ENCODE data around the gene ACOT7. TPM values are rescaled to one million over a fixed set of nuclear protein-coding genes. Genes with fewer than 3 reads are reported as not detected.

Gene ACOT7
- total RNA-seq, 2 experiments from 2014 or later: 5.3 to 5.4 TPM

DNA sequence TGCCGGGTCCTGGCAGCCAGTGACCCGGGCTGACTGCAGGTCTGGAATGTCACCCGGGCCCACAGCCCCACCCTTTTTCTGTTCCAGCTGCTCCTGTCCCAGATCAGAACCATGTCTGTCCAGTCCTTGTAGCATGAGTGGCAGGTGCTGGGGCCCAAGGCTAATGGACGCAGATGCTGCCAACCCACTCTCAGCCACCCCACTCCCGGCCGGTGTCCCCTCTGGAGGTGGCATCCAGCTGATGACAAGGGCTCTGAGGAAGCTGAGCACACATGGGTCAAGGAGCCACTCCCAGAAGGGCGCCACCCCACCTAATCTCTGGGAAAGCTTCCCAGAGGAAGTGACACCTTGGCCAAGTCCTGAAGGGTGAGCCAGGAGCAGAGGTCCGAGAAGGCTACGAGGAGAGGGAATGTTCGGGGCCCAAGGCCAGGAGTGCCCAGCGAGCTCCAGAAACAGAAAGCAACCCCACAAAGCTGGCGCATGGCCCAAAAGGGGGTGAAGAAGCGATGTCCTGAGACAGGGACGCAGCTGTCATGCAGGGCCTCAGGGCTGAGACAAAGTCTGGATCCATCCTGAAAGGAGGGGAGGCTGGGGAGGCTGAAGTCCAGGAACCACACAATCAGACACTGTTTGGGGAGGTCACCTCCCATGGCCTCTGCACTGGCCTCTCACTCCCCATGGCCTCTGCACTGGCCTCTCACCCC lies 39.5 kb downstream of the ACOT7 start:
- H3K27me3 Mint-ChIP-seq: no peaks in the 10 kb centered on the region
- no peak overlapping the region for H3K27ac Mint-ChIP-seq
- Histone ChIP-seq H3K27ac (ENCODE audit: low read depth in 1 of 2, low read length in 2 of 2) (no peak overlapping the region), H3K4me1 (ENCODE audit: insufficient read depth, low read length) (peaks cover 27% of the 10 kb centered on the region), H3K36me3 (ENCODE audit: insufficient read depth, low read length) (no peaks in the 10 kb centered on the region), H3K27me3 (ENCODE audit: control insufficient read depth in 1 of 2, insufficient read depth in 2 of 2, low read length in 2 of 2) (no peaks in the 10 kb centered on the region), H3K9me3 (ENCODE audit: control insufficient read depth in 1 of 2, insufficient read depth in 1 of 2, low read length in 2 of 2) (no peaks in the 10 kb centered on the region), H3K4me3 (ENCODE audit: low read length) (no peak overlapping the region)
- ChIA-PET CTCF (no interaction called here), POLR2A (no interaction called here)
- peak overlapping the region; percentile 25 for H3K4me3 Mint-ChIP-seq
- DNase-seq (peak in 1 of 14 experiments; percentile 6), ATAC-seq (ENCODE audit: poor library complexity) (no peak)
- H3K4me1 Mint-ChIP-seq (ENCODE audit: low read depth): peaks cover 38% of the 10 kb centered on the region
- TF ChIP-seq, protein P1, sequence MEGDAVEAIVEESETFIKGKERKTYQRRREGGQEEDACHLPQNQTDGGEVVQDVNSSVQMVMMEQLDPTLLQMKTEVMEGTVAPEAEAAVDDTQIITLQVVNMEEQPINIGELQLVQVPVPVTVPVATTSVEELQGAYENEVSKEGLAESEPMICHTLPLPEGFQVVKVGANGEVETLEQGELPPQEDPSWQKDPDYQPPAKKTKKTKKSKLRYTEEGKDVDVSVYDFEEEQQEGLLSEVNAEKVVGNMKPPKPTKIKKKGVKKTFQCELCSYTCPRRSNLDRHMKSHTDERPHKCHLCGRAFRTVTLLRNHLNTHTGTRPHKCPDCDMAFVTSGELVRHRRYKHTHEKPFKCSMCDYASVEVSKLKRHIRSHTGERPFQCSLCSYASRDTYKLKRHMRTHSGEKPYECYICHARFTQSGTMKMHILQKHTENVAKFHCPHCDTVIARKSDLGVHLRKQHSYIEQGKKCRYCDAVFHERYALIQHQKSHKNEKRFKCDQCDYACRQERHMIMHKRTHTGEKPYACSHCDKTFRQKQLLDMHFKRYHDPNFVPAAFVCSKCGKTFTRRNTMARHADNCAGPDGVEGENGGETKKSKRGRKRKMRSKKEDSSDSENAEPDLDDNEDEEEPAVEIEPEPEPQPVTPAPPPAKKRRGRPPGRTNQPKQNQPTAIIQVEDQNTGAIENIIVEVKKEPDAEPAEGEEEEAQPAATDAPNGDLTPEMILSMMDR (IDR thresholded peaks at IDR 0.05): no peak
- H3K36me3 Mint-ChIP-seq (ENCODE audit: low read depth): no peaks in the 10 kb centered on the region
- no peaks in the 10 kb centered on the region for H3K9me3 Mint-ChIP-seq
- intact Hi-C loops (cut with DNase I, micrococcal nuclease): no loop called here

DNA sequence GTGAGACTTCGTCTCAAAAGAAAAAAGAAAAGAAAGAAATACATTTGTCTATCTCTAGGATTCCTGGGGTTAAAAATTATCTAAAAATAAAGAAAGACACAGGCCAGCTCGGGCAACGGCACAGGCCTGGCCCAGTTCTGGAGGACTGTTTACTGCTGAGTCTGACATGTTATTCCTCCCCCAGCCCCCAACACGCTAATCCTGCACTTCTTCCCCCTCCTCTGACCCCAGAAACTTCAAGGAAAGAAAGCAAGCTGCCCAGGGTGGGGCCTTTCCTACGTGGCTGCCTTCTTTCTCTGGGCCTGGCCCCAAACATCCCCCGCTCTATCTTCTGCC lies 40.0 kb downstream of the ACOT7 start:
- Histone ChIP-seq H3K9me3 (ENCODE audit: control insufficient read depth in 1 of 2, insufficient read depth in 1 of 2, low read length in 2 of 2) (no peaks in the 10 kb centered on the region), H3K27me3 (ENCODE audit: control insufficient read depth in 1 of 2, insufficient read depth in 2 of 2, low read length in 2 of 2) (no peaks in the 10 kb centered on the region), H3K27ac (ENCODE audit: low read depth in 1 of 2, low read length in 2 of 2) (no peak overlapping the region), H3K36me3 (ENCODE audit: insufficient read depth, low read length) (no peaks in the 10 kb centered on the region), H3K4me1 (ENCODE audit: insufficient read depth, low read length) (peaks cover 27% of the 10 kb centered on the region), H3K4me3 (ENCODE audit: low read length) (no peak overlapping the region)
- peaks cover 38% of the 10 kb centered on the region for H3K4me1 Mint-ChIP-seq (ENCODE audit: low read depth)
- no peak overlapping the region for H3K4me3 Mint-ChIP-seq
- TF ChIP-seq, protein P1 (IDR thresholded peaks at IDR 0.05): no peak
- no peak overlapping the region for H3K27ac Mint-ChIP-seq
- no peaks in the 10 kb centered on the region for H3K36me3 Mint-ChIP-seq (ENCODE audit: low read depth)
- H3K9me3 Mint-ChIP-seq: no peaks in the 10 kb centered on the region
- DNase-seq (no peak), ATAC-seq (ENCODE audit: poor library complexity) (no peak)
- H3K27me3 Mint-ChIP-seq: no peaks in the 10 kb centered on the region
- POLR2A ChIA-PET: no interaction called here
- CTCF ChIA-PET: no interaction called here
- intact Hi-C loops (cut with DNase I, micrococcal nuclease): no loop called here

DNA sequence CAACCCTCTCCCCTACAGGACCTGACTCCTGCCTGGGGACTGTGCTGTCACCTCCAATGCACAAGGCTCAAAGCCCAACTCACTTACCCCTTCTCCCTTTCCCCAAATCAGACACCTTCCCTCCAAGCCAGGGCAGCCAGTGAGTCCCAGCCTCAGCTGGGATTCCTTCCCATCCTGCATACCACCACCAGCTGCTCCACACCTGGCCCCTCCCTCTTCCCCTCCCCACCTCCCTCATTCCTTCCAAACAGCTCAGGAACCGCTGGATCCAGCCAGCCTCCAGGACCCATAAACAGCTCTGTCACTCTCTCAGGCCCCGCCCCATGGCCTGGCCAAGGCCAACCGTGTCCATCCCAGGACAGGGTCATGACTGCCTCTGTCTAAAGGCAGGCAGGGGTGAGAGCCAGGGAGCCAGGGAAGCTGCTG lies 41.4 kb downstream of the ACOT7 start:
- H3K4me3 ChIP-seq (ENCODE audit: low read length): no peak overlapping the region
- H3K36me3 Mint-ChIP-seq (ENCODE audit: low read depth): no peaks in the 10 kb centered on the region
- ATAC-seq (ENCODE audit: poor library complexity) (no peak), DNase-seq (peak in 1 of 14 experiments; percentile 9)
- no peaks in the 10 kb centered on the region for H3K27me3 Mint-ChIP-seq
- no peak overlapping the region for H3K27ac ChIP-seq (ENCODE audit: low read depth in 1 of 2, low read length in 2 of 2)
- no peaks in the 10 kb centered on the region for H3K27me3 ChIP-seq (ENCODE audit: control insufficient read depth in 1 of 2, insufficient read depth in 2 of 2, low read length in 2 of 2)
- ChIA-PET POLR2A (no interaction called here), CTCF (interaction anchor here (0.7 kb wide), 1 partner anchor 104 kb away, joined by 3 read pairs; no protein-coding TSS in a partner anchor)
- H3K4me3 Mint-ChIP-seq: no peak overlapping the region
- H3K9me3 Mint-ChIP-seq: no peaks in the 10 kb centered on the region
- H3K4me1 Mint-ChIP-seq (ENCODE audit: low read depth): peaks cover 36% of the 10 kb centered on the region
- H3K36me3 ChIP-seq (ENCODE audit: insufficient read depth, low read length): no peaks in the 10 kb centered on the region
- H3K9me3 ChIP-seq (ENCODE audit: control insufficient read depth in 1 of 2, insufficient read depth in 1 of 2, low read length in 2 of 2): no peaks in the 10 kb centered on the region
- peaks cover 23% of the 10 kb centered on the region for H3K4me1 ChIP-seq (ENCODE audit: insufficient read depth, low read length)
- no peak overlapping the region for H3K27ac Mint-ChIP-seq
- intact Hi-C loops (cut with DNase I, micrococcal nuclease): no loop called here
- TF ChIP-seq, protein P1 (IDR thresholded peaks at IDR 0.05): no peak

Data from CD4-positive, alpha-beta T cell (primary cell).